Hematopoietic multipotent progenitor cell treated with erythropoietin and hydrocortisone succinate and interleukin-3 and kit ligand, for 8 days (in vitro differentiated cells): ENCODE data around the gene SERAC1.

ENCODE experiments used
- DNase-seq: peaks from one replicate; pipeline ENCODE4 v3.0.0-alpha.2; 2015

SERAC1 gene

DNA sequence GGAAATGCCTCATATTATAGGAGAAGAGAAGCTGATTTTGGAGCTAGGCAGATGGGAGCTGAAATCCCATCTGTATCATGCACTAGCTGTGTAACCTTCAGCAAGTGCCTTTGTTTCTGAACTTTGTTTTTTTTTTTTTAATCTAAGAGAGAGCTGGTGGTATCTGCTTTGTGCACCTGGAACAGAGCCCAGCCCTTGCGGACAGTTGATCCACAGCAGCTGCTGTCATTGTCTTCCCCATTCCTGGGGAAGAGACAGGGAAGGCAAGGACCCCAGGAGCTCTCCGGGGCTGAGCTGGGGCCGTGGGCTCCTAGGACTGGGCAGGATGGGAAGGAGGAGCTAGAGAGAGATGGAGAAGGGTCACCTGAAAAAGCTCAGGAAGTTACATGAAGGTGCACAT lies 94.3 kb downstream of the SERAC1 start:
- DNase-seq = peak; percentile 10

GRCh38 chr6:158072083-158072721 lies 95.9 kb downstream of the SERAC1 start:
- DNase-seq = peak; percentile 71

- DNase-seq = no peak
Observed at GRCh38 chr6:158071121-158072082, 96.7 kb downstream of the SERAC1 start.

GRCh38 chr6:158070513-158070912 lies 97.5 kb downstream of the SERAC1 start:
- no peak for DNase-seq

DNA sequence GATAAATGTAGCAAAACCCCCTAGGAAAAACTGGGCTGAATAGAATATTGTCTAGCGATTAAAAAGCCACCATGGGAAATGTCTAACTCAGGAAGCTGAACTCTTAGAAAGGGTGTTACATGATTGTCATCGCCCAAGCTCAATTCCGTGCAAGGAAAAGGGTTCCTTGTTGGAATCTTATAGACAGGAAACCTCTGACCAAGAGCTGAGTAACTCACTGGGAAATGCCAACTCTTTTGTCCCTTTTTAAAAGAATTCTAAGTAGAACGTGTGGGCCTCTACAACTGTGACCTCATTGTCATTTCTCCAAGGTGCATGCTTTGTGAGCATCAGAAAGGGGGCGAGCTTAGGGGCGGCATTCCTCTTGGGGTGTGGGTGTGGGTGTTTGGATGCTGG lies 98.3 kb downstream of the SERAC1 start:
- DNase-seq = no peak

GRCh38 chr6:158068893-158069799 lies 98.9 kb downstream of the SERAC1 start:
- no peak for DNase-seq

DNA sequence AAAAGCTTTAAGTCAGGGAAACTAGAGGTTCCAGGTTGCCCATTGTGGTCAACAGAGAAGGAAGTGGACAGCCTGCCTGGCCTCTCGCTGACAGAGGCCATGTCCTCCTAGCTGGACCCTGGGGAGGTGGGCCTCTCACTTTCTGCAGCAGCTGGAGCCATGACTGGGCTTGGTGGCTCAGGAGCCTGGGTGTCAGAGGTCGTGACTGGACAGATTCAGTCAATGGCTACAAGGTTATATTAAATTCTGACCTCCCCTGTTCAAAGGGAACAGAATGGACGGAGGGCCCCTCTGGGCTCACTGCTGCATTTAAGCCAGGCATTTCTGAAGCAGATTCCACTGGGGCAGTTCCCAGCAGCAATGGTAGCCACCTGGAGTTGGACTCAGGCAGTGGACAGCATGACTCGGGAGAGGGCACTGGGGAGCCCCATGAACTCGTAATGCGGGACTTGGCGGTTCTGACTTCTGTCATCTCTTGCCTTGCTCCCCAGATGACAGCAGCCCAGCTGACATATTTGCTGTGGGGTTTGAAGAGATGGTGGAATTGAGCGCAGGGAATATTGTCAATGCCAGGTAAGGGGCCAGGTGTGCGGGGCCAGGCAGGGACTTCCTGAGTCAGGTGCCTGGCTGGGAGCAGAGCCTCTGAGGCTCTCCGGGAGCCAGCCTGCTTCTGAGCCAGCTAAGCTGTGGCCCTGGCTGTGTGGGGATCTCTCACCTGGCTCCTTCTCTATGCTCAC lies 99.7 kb downstream of the SERAC1 start:
- DNase-seq = no peak

- DNase-seq = no peak
Observed at GRCh38 chr6:158067436-158068015, 100.5 kb downstream of the SERAC1 start.

DNA sequence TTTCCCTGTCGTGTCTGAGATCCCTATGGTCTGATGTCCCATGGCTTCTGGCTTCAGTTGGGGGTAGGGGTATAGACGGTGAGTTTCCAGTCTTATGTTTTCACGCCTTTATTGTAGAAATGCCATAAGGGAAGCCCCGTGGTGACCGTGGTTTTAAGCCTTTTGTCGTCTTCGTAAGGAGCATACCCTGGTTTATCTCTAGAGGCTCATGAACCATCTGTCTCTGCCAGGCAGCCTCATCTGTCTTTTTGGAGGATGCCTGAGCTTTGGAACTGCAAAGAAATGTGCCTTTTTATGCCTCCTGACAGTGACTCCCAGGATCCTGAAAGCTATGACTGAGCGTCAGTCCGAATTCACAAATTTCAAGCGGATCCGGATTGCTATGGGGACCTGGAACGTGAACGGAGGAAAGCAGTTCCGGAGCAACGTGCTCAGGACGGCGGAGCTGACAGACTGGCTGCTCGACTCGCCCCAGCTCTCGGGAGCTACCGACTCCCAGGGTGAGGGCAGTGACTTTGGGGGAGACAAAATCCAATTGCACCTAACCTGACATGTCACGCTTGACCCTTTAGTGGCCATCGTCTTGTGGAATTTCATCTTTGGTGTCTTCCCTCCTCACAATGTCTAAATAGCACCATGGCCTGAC lies 101.8 kb downstream of the SERAC1 start:
- no peak for DNase-seq

DNA sequence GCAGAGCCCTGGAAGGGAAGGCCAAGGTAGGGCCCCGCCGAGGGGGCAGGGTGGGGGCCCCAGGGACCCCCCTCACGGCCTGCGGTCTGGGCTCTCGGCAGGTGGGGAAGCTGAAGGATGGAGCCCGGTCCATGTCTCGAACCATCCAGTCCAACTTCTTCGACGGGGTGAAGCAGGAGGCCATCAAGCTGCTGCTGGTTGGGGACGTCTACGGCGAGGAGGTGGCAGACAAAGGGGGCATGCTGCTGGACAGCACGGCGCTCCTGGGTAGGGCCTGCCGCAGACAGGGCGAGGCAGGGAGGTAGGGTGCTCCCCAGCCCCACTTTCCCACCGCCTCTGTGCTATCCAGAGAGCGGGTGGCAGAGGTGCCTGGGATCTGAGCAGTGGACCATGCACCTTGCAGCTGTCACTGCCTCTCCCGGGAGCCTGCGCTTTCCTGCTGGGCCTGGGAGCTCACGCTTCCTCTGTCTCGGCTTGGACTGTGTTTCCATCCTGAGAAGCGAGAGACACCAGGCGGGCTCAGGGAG lies 103.3 kb downstream of the SERAC1 start:
- no peak for DNase-seq

DNA sequence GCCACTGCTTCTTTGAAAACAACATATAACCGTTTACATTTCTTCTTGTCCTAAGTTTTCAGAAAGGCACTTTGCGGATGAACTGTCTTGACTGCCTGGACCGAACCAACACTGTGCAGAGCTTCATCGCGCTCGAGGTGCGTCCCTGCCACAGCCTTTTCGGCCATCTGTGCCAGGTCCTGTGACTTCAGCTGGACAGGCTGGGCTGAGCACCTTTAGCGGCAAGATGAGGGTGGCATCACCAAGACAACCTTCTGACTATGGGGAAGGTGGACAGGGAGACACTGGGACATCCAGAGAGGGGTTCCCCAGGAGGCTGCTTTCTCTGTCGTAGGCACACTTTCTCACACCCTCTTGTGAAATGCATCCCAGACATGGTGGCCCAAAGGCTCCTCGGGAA lies 104.3 kb downstream of the SERAC1 start:
- no peak for DNase-seq

- DNase-seq = no peak
Observed at GRCh38 chr6:158061709-158062461, 106.2 kb downstream of the SERAC1 start.

- DNase-seq = no peak
Observed at GRCh38 chr6:158061361-158061708, 106.7 kb downstream of the SERAC1 start.

- DNase-seq = no peak
Observed at GRCh38 chr6:158060455-158061360, 107.4 kb downstream of the SERAC1 start.
